LHCN-M2 (cell line): ENCODE results near the gene FOXI2. TPM values are rescaled to one million over a fixed set of nuclear protein-coding genes. Genes with fewer than 3 reads are reported as not detected.
A peak's percentile ranks its signal among the peaks of the same experiment; 100 is the strongest.

Experiments used
- DNase-seq: peaks from one replicate; pipeline ENCODE4 v3.0.0-alpha.2; 2012; ENCODE audit warnings: low read depth
- polyA plus RNA-seq: library from polyadenylated mRNA; unstranded; fragments of >200 nt; gene quantifications from one replicate; pipeline ENCODE4 v1.2.1, GENCODE V29; 2012; ENCODE audit warnings: missing spikeins
- total RNA-seq: library from RNA; depleted of rRNA; stranded (reverse); fragments of >200 nt; gene quantifications from 2 replicates; pipeline ENCODE4 v1.2.3, GENCODE V29; 2014; rRNA removed

Gene FOXI2
- total RNA-seq = not detected in 2 replicates
- not detected for polyA plus RNA-seq

GRCh38 chr10:127736915-127737562 lies at the start of gene FOXI2:
Gene FOXI2 (plus strand): TSS chr10:127737185. CDS start chr10:127737274, 89 bp downstream.
- no peak for DNase-seq

GRCh38 chr10:127687548-127687947 lies 49.4 kb upstream of the FOXI2 start:
- DNase-seq = no peak

- no peak for DNase-seq
Measured at GRCh38 chr10:127690176-127690835, 46.7 kb upstream of the FOXI2 start.

GRCh38 chr10:127694580-127695193 lies 42.3 kb upstream of the FOXI2 start:
- peak; percentile 25 for DNase-seq

GRCh38 chr10:127695431-127695830 lies 41.6 kb upstream of the FOXI2 start:
- no peak for DNase-seq

GRCh38 chr10:127698886-127699285 lies 38.1 kb upstream of the FOXI2 start:
- no peak for DNase-seq

GRCh38 chr10:127699311-127699710 lies 37.7 kb upstream of the FOXI2 start:
- no peak for DNase-seq

GRCh38 chr10:127702271-127702670 lies 34.7 kb upstream of the FOXI2 start:
- no peak for DNase-seq

GRCh38 chr10:127715249-127715648 lies 21.7 kb upstream of the FOXI2 start:
- DNase-seq = no peak

GRCh38 chr10:127715782-127716378 lies 21.1 kb upstream of the FOXI2 start:
- DNase-seq = peak; percentile 11

GRCh38 chr10:127720142-127720541 lies 16.8 kb upstream of the FOXI2 start:
- DNase-seq = no peak

- no peak for DNase-seq
Measured at GRCh38 chr10:127720903-127721302, 16.1 kb upstream of the FOXI2 start.

GRCh38 chr10:127734753-127735152 lies 2.2 kb upstream of the FOXI2 start:
- no peak for DNase-seq

GRCh38 chr10:127735156-127735555 lies 1.8 kb upstream of the FOXI2 start:
- no peak for DNase-seq

GRCh38 chr10:127735723-127736221 lies 1.2 kb upstream of the FOXI2 start:
- DNase-seq = no peak

GRCh38 chr10:127736222-127736914 lies 617 bp upstream of the FOXI2 start:
- DNase-seq = no peak

GRCh38 chr10:127737563-127738511 lies 852 bp downstream of the FOXI2 start:
- no peak for DNase-seq

- DNase-seq = no peak
Measured at GRCh38 chr10:127738512-127739424, 1.8 kb downstream of the FOXI2 start.

- DNase-seq = no peak
Measured at GRCh38 chr10:127739908-127740307, 2.9 kb downstream of the FOXI2 start.
